Sigmoid colon (tissue), 4 donors: ENCODE data around the gene DHX29.

Source experiments
- EP300 ChIP-seq, 4 donors: sonication (generic); formaldehyde crosslinking; IDR thresholded peaks; one replicate each; pipeline ENCODE4 v1.6.1; 2017; ENCODE audit warnings: antibody characterized with exemption in 4 of 4
- POLR2A ChIP-seq, 2 donors: fragments of 450-650 bp; IDR thresholded peaks; one replicate each; pipeline ENCODE4 v1.6.1; 2016; ENCODE audit warnings: antibody characterized with exemption in 2 of 2, mild to moderate bottlenecking in 2 of 2, moderate library complexity in 2 of 2

DNA sequence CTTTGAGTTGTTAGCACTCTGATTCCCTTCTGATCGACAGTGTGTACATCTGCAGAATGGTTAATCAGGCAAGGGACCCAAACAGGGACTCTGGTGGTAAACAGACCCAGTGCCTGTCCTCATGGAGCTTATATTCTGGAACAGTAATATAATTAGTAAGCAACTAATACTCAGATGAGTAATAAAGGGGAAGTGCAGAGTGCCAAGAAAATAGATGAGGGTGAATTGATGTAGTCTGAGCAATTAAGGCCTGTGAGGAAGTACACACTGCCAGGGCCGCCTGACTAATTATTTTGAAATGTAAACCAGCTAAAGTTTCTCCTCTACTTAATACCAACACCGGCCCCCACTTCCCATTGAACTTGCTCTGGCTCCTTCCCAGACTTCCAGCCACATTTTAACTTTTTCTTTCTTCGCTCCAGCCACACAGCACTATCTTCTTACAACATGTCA lies 4.2 kb downstream of the DHX29 start:
- TF ChIP-seq POLR2A (IDR thresholded peaks at IDR 0.05): no peak
- no peak for TF ChIP-seq EP300 (IDR thresholded peaks at IDR 0.05)
